HT1080 (cell line): ENCODE measurements around the gene ITLN2. TPM values are rescaled to one million over a fixed set of nuclear protein-coding genes. Genes with fewer than 3 reads are reported as not detected.
A peak's percentile ranks its signal among the peaks of the same experiment; 100 is the strongest.
"Not testable (repeated sequence)": the region's sequence is repeated elsewhere in the genome, so short reads cannot be mapped to it uniquely, and the experiment has no call there.

ENCODE experiments used
- DNase-seq: peaks from one replicate; pipeline ENCODE4 v3.0.0-alpha.2; 2015; ENCODE audit warnings: low read depth
- polyA plus RNA-seq, 2 experiments: library from polyadenylated mRNA; depleted of rRNA; stranded (reverse); fragments of >200 nt; gene quantifications; 2 replicates each; pipeline ENCODE4 v1.2.3, GENCODE V29; 2015
- total RNA-seq: library from RNA; depleted of rRNA; stranded (reverse); fragments of >200 nt; shearing (Covaris generic); gene quantifications from 2 replicates; pipeline ENCODE4 v1.2.3, GENCODE V29; 2014; rRNA removed

The ITLN2 gene
- total RNA-seq = not detected in 2 replicates
- not detected in 2 replicates for polyA plus RNA-seq (2015; cell fraction: cytosol; rRNA removed)
- polyA plus RNA-seq (2015; cell fraction: nucleus; rRNA removed) = not detected in 2 replicates

GRCh38 chr1:160954158-160955104 lies at the start of gene ITLN2:
ITLN2 (minus strand) TSS chr1:160954809; CDS start chr1:160954741, 68 bp downstream.
- peak; percentile 26 for DNase-seq

GRCh38 chr1:161001525-161001924 lies 46.9 kb upstream of the ITLN2 start:
- DNase-seq = no peak

GRCh38 chr1:161000736-161001480 lies 46.3 kb upstream of the ITLN2 start:
- DNase-seq = no peak

GRCh38 chr1:160999376-160999775 lies 44.8 kb upstream of the ITLN2 start:
- no peak for DNase-seq

GRCh38 chr1:160997323-160998038 lies 42.9 kb upstream of the ITLN2 start:
- peak; percentile 74 for DNase-seq

DNA sequence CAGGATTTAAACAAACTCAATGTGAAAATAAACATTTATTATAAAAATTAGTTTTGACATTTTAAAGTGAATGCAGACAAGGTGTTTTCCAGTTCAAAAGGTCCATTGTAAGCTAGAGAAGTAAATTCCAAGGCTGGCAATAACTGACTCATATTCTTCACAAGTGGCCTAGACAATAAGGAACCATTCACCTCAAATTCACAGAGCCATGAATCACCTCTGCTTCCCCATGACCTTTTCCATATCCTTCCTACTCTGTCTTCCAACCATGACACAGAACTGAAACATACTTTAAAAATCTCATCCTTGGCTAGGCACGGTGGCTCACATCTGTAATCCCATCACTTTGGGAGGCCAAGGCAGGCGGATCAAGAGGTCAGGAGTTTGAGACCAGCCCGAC lies 41.6 kb upstream of the ITLN2 start:
- peak; percentile 99 for DNase-seq

GRCh38 chr1:160993544-160994193 lies 39.1 kb upstream of the ITLN2 start:
- DNase-seq = peak; percentile 74

- DNase-seq = not testable (repeated sequence)
These were observed 37.4 kb upstream of the ITLN2 start for GRCh38 chr1:160992036-160992435.

DNA sequence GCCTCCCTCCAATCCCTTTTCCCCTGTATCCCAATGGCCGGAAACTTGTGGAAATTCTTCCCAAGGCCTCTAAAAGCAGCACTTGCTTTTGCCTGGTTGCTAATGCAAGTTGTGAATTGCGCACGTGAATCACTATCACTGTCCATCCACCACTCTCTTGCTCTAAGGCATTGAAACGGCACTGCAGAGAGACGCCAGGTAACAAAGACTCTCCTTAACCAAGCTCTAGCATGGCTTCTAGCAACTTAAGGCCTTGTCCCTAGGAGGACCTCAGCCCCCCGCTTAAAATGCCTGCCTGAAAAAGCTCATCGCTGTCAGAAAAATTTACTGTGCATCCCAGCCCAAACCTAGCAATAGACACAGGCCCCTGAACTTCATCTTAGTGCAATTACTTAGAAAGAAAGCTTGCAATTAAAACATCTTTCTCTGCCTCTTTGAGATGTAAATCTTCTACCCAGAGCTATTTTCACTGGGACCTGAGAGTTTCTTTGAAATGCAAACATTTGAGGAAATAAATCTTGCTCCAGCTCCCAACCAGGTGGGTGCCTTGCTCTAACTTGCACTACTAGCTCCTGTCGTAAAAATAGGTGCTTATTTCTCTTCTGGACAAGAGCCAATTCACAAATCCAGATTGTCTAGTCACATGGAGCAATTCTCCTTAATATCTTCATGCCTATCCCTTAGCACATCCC lies 32.9 kb upstream of the ITLN2 start:
- no peak for DNase-seq

- DNase-seq = no peak
These were observed 31.1 kb upstream of the ITLN2 start for GRCh38 chr1:160985723-160986122.

DNA sequence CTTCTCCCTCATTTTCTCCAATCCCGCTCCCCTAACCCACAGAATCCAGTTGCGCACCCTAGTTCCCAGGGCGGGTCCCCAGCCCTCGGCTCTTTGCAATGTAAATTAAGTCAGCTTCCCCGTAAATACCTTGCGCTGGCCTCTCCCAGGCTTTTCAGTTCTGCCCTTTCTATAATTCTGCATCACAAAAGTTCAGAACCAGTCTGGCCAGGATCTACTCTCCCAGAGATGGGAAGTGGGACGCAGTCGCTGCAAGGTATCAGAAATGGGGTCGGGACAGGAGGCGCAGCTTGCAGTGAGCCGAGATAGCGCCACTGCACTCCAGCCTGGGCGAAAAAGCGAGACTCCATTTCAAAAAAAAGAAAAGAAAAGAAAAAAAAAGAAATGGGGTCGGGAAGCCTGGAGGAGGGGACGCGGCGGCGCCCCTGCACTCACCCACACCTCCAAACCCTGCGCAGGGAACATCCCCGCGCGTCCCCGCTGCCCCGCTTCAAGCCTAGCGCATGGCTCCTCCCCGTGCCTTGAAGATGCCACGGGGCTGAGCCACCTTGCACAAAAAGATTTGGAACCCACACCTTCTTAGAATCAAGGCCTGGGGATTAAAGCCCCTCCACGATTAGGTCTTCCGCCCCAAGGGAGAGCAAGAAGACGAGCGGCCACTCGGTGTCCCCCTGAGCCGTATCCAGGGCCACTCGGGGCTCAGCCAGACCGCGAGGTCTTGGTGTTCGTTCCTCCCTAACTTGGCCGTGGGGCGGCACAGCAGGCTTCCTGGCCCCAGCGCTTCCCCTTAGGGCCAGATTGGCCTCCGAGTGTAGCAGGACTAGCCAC lies 27.2 kb upstream of the ITLN2 start:
- no peak for DNase-seq

DNA sequence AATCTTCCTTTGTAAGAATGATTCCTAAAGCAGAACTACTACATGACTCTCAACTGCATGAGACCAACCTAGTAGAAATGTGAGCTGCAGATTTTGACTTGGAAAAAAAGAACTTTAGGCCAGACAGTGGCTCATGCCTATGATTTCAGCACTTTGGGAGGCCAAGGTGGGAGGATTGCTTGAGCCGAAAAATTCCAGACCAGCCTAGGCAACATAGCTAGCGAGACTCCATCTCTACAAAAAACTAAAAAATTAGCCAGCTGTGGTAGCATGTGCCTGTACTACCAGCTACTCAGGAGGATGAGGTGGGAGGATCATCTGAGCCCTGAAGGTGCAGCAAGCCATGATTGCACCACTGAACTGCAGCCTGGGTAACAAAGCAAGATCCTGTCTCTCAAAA lies 24.7 kb upstream of the ITLN2 start:
- DNase-seq = no peak

DNA sequence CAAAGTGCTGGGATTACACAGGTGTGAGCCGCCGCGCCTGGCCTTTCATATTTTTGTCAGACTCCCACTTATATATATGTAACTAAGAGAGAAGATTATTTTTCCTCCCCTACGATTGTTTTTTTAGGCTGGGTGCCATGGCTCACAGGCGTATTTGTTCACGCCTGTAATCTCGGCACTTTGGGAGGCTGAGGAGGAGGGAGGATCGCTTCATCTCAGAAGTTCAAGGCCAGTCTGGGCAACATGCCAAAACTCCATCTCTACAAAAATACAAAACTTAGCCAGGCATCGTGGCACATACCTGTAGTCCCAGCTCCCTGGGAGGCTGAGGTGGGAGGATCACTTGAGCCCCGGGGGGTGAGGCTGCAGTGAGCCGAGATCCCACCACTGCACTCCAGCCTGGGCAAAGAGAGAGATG lies 23.9 kb upstream of the ITLN2 start:
- no peak for DNase-seq

GRCh38 chr1:160975026-160975425 lies 20.4 kb upstream of the ITLN2 start:
- no peak for DNase-seq

- DNase-seq = no peak
These were observed 18.9 kb upstream of the ITLN2 start for GRCh38 chr1:160973491-160973890.

DNA sequence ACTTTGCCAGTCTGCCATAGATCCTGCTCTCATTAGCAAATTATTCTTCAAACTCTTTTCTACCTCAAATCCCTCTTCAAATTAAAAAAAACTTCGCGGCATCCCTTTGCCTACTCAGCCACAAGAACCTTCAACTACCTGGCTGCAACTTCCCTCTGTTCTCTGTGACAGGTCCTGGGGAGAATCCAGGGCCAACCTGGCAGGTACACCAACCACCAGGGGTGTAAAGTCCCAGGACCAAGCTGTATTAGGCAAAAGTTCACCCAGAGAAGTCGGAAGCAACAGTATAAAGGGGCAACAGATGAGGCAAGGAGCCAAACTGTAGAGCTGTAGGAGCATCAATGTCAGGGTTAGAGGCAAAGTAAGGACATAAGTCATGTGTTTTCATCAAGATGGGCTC lies 18.3 kb upstream of the ITLN2 start:
- DNase-seq = no peak

- peak; percentile 23 for DNase-seq
These were observed 17.0 kb upstream of the ITLN2 start for GRCh38 chr1:160971618-160972056.

DNA sequence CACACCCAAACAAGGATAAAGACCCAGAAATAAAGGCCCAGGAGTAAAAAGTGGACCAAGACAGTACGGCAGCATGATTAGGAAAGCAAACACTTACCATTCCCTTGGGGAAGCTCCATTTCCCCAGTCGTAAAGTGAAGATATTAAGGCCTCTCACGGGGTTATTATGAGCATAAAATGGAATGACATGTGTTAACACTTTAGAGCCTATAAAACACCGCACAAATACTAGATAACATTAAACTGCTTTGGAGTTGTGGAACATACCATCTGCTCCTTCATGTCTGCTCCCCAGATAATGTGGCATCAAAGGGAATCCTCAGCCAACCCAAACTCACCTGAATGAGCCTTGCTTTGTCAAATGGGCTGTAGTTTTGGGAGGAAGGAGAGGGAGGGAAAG lies 8.9 kb upstream of the ITLN2 start:
- DNase-seq = no peak

DNA sequence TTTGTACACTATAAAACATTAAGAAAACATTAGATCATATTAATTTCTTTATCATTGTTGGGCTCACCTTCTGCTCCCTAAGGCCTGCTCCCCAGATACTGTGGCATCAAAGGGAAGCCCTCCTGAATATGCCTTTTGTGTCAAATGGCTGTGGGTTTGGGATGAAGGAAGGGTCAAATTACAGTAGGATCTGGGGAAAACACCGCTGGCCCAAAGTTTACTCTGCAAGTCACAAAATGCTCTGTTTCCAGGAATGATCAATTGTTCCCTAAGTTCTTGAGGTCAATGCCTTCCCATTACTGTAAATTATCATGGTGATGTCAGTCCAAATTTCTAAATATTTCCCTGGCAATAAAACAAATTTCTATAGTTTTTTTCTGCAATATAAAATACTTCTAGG lies 6.8 kb upstream of the ITLN2 start:
- no peak for DNase-seq
